AG08395 (cell line): ENCODE measurements around the gene C1orf216.
"Not testable (repeated sequence)": the region's sequence is repeated elsewhere in the genome, so short reads cannot be mapped to it uniquely, and the experiment has no call there.

Experiments used
- DNase-seq: peaks from one replicate; pipeline ENCODE4 v3.0.0; 2012; ENCODE audit warnings: mixed read lengths, low spot score

The C1orf216 gene

DNA sequence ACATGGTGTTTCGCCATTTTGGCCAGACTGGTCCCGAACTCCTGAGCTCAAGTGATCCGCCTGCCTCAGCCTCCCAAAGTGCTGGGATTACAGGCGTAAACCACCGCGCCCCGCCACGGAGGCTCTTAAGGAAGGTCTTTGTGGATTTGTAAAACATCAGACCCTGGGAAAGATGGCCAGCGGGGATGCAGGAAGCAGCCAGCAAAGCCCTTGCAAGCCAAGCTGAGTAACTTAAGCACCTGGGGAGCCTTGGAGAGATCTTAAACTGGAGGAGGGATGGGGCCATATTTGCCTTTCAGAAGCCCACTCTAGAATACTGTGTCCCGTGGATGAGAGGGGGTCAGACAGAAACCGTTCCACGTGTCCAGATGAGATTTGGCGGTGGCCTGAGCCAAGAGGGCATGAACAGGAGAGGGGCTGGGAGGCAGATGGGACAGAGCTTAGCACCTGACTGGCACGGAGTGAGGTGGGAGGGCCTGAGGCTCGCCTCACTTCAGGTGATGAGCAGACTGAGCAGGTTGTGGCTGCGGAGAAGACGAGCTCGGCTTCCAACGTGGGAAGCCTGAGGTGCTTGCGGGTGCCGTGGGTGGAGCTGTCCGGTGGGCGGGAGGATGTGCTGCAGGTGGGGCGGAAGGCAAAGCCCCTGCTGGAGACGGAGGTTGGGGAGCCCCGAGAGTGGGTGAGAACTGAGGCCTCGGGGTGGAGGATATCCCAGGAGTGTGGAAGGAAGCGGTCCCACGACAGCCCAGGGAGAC lies 11.7 kb downstream of the C1orf216 start:
- DNase-seq, result no peak

DNA sequence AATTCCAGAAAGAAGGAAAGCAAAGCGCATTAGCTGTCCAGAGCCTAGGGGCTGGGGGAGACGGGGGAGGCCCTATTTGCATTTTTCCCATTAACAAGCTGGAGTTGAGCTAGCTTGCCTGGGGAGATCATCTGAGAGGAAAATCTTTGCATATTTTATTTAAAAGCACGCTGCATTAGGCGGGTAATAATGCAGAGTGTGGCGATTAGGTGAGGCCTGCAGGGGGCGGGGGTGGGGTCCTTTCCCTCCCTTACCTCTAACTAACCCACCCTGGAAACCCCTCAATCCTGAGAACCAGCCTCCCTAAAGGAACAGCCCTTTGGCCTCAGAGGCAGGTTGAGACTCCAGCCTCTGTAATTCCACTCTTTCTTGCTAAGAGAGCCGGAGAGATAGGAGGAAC lies 16.2 kb downstream of the C1orf216 start:
- no peak for DNase-seq

DNA sequence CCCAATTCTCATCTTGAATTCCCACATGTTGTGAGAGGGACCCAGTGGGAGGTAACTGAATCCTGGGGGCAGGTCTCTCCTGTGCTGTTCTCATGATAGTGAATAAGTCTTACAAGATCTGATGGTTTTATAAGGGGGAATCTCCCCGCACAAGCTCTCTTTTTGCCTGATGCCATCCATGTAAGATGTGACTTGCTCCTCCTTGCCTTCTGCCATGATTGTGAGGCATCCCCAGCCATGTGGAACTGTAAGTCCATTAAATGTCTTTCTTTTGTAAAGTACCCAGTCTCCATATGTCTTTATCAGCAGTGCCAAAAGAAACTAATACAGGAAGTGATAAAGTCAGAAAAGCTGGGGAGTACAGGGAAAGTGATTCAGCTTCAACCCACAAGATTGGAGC lies 19.5 kb downstream of the C1orf216 start:
- DNase-seq, result not testable (repeated sequence)

DNA sequence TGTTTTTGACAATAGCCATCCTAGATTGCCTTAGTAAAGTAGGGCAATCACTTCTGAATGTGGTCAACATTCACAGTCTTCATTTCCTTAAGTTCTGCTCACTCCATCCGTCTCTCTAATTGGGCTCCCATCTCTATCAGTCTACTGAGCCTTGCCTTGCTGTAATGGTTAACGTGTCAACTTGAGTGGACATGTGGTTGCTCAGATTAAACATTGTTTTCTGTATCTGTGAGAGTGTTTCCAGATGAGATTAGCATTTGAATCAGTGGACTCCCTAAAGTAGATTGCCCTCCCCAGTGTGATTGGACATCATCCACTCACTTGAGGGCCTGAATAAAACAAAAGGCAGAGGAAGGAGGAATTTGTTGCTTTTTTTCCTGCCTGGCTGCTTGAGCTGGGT lies 26.4 kb downstream of the C1orf216 start:
- DNase-seq, result no peak

DNA sequence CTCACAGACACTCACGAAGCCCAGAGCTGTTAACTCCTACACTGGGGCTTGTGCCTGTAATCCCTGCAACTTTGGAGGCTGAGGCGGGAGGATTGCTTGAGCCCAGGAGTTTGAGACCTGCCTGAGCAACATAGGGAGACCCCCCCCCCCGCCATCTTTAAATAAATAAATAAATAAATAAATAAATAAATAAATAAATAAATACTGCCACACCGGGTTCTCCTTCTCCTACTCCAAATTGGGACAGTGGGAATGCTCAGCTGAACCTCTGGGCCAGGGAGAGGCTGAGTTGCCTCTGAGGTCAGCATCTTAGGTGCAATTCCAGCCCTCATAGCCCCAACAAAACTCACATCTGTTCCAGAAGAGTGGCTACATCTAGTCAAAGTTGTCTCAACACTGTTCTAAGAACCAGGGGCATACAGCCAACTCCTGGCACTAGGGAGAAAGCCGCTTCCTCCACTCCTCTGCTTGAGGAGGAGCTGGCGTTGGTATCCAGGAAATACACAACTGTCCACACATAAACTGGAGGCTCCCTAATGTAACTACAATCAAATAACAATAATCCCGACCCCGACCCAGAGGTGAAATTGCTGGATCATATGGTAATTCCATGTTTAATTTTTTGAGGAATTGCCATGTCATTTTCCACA lies 27.0 kb downstream of the C1orf216 start:
- DNase-seq, result no peak

DNA sequence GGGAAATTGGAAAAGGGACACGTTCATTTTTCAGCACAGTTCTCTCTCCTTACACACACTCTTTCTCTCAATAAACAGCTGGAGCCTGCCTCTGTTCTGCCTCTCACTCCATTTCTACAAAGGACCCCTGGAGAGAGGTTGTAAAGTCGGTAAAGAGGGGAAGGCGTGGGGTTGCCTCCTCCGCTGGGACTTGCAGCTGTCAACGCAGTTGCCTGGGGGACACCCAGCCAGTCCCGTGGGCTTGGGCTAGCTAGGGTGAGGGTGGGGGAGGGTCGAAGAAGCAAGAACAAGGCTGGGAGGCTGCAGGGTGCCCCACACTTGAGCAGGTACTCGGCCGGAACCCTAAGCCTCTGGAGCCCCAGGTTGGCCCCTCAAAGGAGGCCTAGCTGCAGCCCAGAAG lies 27.6 kb downstream of the C1orf216 start:
- DNase-seq, result no peak

DNA sequence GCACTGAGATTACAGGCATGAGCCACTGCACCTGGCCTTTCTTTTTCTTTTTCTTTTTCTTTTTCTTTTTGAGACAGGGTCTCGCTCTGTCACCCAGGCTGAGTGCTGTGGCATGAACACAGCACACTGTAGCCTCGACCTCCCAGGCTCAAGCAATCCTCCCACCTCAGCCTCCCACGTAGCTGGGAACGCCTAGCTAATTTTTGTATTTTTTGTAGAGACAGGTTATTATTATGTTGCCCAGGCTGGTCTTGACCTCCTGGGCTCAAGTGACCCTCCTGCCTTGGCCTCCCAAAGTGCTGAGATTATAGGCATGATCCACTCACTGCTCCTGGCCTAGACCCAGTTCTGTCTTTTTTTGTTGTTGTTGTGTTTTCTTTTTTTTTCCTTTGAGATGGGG lies 28.6 kb downstream of the C1orf216 start:
- not testable (repeated sequence) for DNase-seq

DNA sequence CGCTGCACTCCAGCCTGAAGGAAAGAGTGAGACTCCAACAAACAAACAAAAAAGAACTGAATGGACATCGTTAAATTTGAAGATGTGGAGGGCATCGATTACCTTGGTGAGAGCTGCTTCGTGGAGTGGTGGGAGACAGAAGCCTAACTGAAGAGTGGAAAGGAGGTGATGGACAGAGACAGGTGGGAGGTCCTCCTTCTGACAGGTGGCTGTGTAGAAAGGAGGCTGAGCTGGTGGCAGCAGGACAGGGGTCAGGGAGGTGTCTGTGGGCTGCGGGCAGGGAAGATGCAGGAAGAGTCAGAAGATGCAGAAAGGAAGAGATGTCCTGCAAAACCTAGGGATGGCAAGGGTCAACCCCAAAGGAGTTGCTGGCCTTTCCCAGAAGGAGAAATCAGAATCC lies 30.5 kb downstream of the C1orf216 start:
- DNase-seq, result no peak

DNA sequence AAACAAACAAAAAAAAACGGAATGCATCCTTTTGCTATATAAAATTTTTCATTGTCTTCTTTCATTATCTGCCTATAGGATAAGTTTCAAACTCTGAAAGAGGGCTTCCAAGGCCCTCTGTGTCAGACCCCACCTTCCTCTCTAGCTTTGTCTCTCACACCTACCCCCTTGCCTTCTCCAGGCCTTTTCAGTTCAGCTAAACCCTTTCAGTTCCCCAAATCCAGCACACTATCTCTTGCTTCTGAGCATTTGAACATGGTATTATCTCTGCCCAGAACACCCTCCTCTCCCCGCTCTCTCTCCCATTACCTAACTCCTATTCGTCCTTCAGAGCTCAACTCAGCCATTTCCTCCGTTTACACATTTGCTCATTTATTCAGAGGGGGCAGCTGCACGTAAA lies 35.7 kb downstream of the C1orf216 start:
- no peak for DNase-seq

DNA sequence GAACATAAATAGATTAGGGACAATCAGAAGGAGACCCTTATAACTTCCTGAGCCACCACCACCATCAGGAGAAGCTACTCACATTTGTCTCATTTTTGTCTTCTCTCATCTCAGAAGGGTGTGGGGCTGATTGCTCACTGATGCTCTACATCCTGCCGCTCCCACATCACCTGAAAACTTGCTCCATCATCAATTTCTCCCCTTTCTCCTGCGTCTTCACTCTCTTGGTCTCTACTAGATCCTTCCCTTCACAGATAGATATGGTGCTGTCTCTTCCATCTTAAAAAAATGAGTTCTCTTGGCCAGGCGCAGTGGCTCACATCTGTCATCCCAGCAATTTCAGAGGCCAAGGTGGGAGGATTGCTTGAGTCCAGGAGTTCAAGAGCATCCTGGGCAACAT lies 38.4 kb downstream of the C1orf216 start:
- no peak for DNase-seq

DNA sequence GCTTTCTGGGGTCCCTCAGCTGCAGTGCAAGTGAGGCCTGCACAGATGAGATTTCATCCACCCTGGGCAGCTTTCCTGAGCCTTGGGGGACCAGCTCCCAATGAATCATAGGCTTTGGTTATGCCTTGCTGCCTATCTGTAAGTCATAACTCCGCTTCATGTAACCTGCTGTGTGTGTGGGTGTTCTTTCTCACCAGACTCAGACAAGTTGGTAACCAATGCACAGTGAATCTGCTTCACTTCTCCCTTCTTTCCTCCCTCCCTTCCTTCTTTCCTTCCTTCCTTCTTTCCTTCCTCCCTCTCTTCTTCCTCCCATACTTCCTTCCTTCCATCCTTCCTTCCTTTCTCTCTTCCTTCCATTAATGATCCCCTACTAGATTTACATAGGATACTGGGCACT lies 42.9 kb downstream of the C1orf216 start:
- DNase-seq, result no peak

DNA sequence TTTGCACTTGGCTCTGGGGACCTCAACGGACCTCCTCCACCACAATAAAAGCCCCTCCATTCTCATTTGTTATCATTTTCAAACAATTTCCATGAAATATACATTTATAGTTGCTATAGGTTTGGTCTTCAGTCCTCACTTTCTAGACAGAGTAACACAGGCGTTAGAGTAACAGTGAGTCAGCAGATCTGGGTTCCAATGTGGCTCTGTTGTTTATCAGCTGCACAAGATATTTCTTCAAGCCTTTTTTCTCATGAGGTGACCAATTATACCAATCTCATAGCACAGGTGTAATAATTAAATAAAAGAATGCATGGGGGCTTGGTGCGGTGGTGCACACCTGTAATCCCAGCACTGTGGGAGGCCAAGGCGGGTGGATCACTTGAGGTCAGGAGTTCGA lies 44.6 kb downstream of the C1orf216 start:
- no peak for DNase-seq

DNA sequence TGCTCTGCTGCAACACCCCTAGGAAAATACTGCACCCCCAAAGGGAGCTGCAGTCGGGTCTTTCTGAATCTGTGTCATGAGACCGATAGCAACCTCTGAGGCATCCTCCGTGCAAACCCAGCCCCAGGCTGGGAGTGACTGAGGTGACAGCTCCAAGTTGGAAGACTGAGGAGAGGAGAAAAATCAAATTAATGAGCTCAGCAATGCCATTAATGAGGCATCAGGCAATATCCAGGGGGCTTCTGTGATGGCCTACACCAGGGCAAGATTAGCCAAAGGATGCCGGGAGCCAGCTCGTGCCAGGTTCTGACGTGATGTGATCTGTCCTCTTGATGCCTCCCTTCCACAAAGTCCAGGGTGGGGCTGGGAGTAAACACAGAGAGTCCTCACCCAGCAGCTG lies 46.6 kb downstream of the C1orf216 start:
- no peak for DNase-seq

DNA sequence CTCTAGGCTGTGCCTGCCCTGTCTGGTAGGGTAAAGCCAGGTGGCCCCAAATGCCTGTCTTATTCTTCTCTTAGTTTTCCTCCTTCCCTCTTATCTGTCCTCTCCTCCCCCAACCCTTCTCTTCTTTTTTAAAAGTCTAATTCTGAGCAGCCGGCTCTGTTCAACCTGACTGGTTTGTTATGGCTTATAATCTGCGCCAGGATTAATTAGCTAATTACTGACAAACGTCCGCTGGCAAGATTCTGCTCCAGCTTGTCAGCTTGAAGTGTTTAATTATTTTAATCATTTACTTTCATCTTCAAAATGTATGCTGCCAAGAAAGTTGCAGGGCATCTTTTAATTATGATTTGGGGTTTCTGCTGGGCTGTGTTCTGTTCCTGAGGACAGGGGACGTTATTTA lies 50.2 kb downstream of the C1orf216 start:
- DNase-seq, result no peak

DNA sequence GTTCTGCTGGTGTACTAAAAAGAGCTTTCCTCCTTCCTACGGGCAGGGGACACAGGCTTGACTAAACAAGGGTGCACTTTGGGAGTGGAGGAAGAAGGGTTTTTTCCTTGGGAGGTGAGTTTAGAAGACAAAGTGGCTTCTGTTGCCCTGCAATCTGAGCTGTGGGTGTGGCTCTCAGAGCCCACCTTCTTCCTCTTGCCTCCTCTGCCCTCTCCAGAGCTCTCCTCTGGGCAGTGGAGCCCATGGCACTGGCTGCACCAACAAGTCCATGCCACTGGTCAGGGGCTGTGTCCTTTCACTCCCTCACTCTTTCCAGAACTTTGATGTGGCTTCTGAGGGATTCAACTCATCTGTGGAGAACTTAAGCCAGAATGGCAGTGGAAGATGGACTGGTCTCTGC lies 51.8 kb downstream of the C1orf216 start:
- no peak for DNase-seq

DNA sequence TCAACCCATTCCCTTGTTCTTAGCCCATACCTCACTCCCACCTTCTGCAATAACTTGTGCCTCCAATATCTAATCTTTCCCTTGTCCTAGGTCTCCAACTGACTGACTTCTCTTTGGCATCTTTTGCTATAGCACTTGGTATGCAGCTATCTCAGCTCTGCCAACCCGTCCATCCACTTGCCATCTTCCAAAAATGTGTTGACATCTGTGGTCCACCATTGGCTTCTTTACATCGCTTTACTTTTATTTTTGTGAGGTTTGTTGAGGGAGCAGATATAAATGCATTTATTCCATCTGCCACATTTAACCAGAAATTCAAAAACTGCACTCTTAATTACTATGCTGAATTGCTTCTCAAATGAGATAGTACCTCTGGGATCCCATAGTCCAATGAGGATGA lies 52.5 kb downstream of the C1orf216 start:
- DNase-seq, result no peak
